ENCODE measurements around the gene DTX3.
A peak's percentile ranks its signal among the peaks of the same experiment; 100 is the strongest.

GRCh38 chr12:57632958-57633840, 28.6 kb downstream of the DTX3 start, which contains the start of gene B4GALNT1:
- TF ChIP-seq POLR2A (IDR thresholded peaks at IDR 0.05), result no peak
- peak; percentile 83 to 96 (median 86) for TF ChIP-seq CTCF (IDR thresholded peaks at IDR 0.05)

Data from body of pancreas (tissue), 4 donors.